Sigmoid colon (tissue), 4 donors: ENCODE results near the gene GEMIN8.

ENCODE experiments used
- CTCF ChIP-seq, 4 experiments: fragments of 450-650 bp in 3 of 4; fragments of 200-600 bp in 1 of 4; IDR thresholded peaks; one replicate each; pipeline ENCODE4 v1.5.1; 2016 to 2019; ENCODE audit warnings: antibody characterized with exemption in 4 of 4, mild to moderate bottlenecking in 3 of 4, moderate library complexity in 2 of 4
- EP300 ChIP-seq, 4 donors: sonication (generic); formaldehyde crosslinking; IDR thresholded peaks; one replicate each; pipeline ENCODE4 v1.6.1; 2017; ENCODE audit warnings: antibody characterized with exemption in 4 of 4
- POLR2A ChIP-seq, 2 donors: fragments of 450-650 bp; IDR thresholded peaks; one replicate each; pipeline ENCODE4 v1.6.1; 2016; ENCODE audit warnings: antibody characterized with exemption in 2 of 2, mild to moderate bottlenecking in 2 of 2, moderate library complexity in 2 of 2

DNA sequence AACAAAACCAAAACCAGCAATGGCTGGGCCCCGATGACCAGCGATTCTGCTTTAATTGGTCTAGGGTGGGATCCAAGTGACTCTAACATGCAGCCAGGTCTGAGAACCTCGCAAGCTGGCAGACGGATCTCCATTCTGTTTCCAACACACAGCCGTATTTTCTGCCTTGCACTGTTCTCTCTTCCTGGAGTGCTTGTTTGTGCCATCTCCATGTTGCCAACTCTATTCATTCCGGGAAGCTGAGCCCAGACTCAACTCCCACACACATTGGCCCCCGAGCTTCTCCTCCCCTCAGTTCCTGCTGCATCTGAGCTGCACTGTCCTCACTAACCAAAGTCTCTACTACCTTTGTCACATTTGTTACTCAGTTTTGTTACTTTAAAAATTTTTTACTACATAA is 35.6 kb downstream of the GEMIN8 start:
- TF ChIP-seq CTCF (IDR thresholded peaks at IDR 0.05) (no peak), EP300 (IDR thresholded peaks at IDR 0.05) (no peak), POLR2A (IDR thresholded peaks at IDR 0.05) (no peak)
